Measurements from ENCODE around the gene LYST. TPM values are rescaled to one million over a fixed set of nuclear protein-coding genes. Genes with fewer than 3 reads are reported as not detected.

The LYST gene
- polyA plus RNA-seq, 1 donor from 2014 or later: 23.4 TPM

GRCh38 chr1:235865565-235866204 lies 1.0 kb downstream of the LYST start:
- peak; percentile 2 for TF ChIP-seq REST (IDR thresholded peaks at IDR 0.05; ENCODE audit: borderline replicate concordance)
- no peak for TF ChIP-seq TAF1 (IDR thresholded peaks at IDR 0.05; ENCODE audit: low read depth)
- no peak for TF ChIP-seq POLR2AphosphoS5 (IDR thresholded peaks at IDR 0.05)
- TF ChIP-seq EZH2 (IDR thresholded peaks at IDR 0.05; ENCODE audit: borderline replicate concordance, insufficient read depth, low read length, poor library complexity, severe bottlenecking): no peak
- TF ChIP-seq RAD21 (conservative IDR thresholded peaks at IDR 0.05): peak; percentile 49
- Histone ChIP-seq H3K9ac (ENCODE audit: low read length) (peak overlapping the region; percentile 95), H3F3A (ENCODE audit: insufficient read depth, low read length, poor library complexity, severe bottlenecking) (no peaks in the 10 kb centered on the region), H3K4me2 (ENCODE audit: low read length) (peak overlapping the region; percentile 83), H4K20me1 (ENCODE audit: insufficient read depth) (no peaks in the 10 kb centered on the region), H2AFZ (ENCODE audit: low read depth, low read length) (peak overlapping the region; percentile 65), H3K27ac (ENCODE audit: low read length) (peak overlapping the region; percentile 93), H3K4me3 (ENCODE audit: low read length) (peak overlapping the region; percentile 88), H3K27me3 (ENCODE audit: insufficient read depth, low read depth, low read length) (no peaks in the 10 kb centered on the region), H3K9me2 (ENCODE audit: insufficient read depth, low read length) (no peaks in the 10 kb centered on the region), H3K79me2 (replicated peaks; ENCODE audit: insufficient read depth, low read length) (peaks cover 39% of the 10 kb centered on the region), H3K9me3 (ENCODE audit: low read length) (no peaks in the 10 kb centered on the region), H3K36me3 (ENCODE audit: insufficient read depth, low read length) (no peaks in the 10 kb centered on the region)

GRCh38 chr1:235864931-235865525 lies 1.7 kb downstream of the LYST start:
- Histone ChIP-seq H3K9me3 (ENCODE audit: low read length) (no peaks in the 10 kb centered on the region), H4K20me1 (ENCODE audit: insufficient read depth) (no peaks in the 10 kb centered on the region), H3K27me3 (ENCODE audit: insufficient read depth, low read depth, low read length) (no peaks in the 10 kb centered on the region), H3K79me2 (replicated peaks; ENCODE audit: insufficient read depth, low read length) (peaks cover 39% of the 10 kb centered on the region), H3K36me3 (ENCODE audit: insufficient read depth, low read length) (no peaks in the 10 kb centered on the region), H3F3A (ENCODE audit: insufficient read depth, low read length, poor library complexity, severe bottlenecking) (no peaks in the 10 kb centered on the region), H3K4me2 (ENCODE audit: low read length) (peak overlapping the region; percentile 83), H2AFZ (ENCODE audit: low read depth, low read length) (no peak overlapping the region), H3K27ac (ENCODE audit: low read length) (peak overlapping the region; percentile 93), H3K4me3 (ENCODE audit: low read length) (peak overlapping the region; percentile 88), H3K9ac (ENCODE audit: low read length) (peak overlapping the region; percentile 95), H3K9me2 (ENCODE audit: insufficient read depth, low read length) (no peaks in the 10 kb centered on the region)
- TF ChIP-seq SMC3 (conservative IDR thresholded peaks at IDR 0.05; ENCODE audit: poor library complexity) (no peak), TAF1 (IDR thresholded peaks at IDR 0.05; ENCODE audit: low read depth) (no peak), EP300 (conservative IDR thresholded peaks at IDR 0.05; ENCODE audit: poor library complexity, severe bottlenecking) (no peak)

GRCh38 chr1:235864469-235864868 lies 2.2 kb downstream of the LYST start:
- Histone ChIP-seq H3K9ac (ENCODE audit: low read length) (peak overlapping the region; percentile 95), H3K4me2 (ENCODE audit: low read length) (no peak overlapping the region), H3K9me2 (ENCODE audit: insufficient read depth, low read length) (no peaks in the 10 kb centered on the region), H3K79me2 (replicated peaks; ENCODE audit: insufficient read depth, low read length) (peaks cover 42% of the 10 kb centered on the region), H3K9me3 (ENCODE audit: low read length) (no peaks in the 10 kb centered on the region), H3K27me3 (ENCODE audit: insufficient read depth, low read depth, low read length) (no peaks in the 10 kb centered on the region), H2AFZ (ENCODE audit: low read depth, low read length) (no peak overlapping the region), H3K4me3 (ENCODE audit: low read length) (peak overlapping the region; percentile 88), H3F3A (ENCODE audit: insufficient read depth, low read length, poor library complexity, severe bottlenecking) (no peaks in the 10 kb centered on the region), H4K20me1 (ENCODE audit: insufficient read depth) (no peaks in the 10 kb centered on the region), H3K36me3 (ENCODE audit: insufficient read depth, low read length) (no peaks in the 10 kb centered on the region), H3K27ac (ENCODE audit: low read length) (no peak overlapping the region)
- TF ChIP-seq POLR2AphosphoS5 (IDR thresholded peaks at IDR 0.05) (no peak), REST (IDR thresholded peaks at IDR 0.05; ENCODE audit: borderline replicate concordance) (no peak), TAF1 (IDR thresholded peaks at IDR 0.05; ENCODE audit: low read depth) (no peak), EP300 (conservative IDR thresholded peaks at IDR 0.05; ENCODE audit: poor library complexity, severe bottlenecking) (no peak), SMC3 (conservative IDR thresholded peaks at IDR 0.05; ENCODE audit: poor library complexity) (no peak), CTCF (IDR thresholded peaks at IDR 0.05; ENCODE audit: poor library complexity, severe bottlenecking) (no peak), EZH2 (IDR thresholded peaks at IDR 0.05; ENCODE audit: borderline replicate concordance, insufficient read depth, low read length, poor library complexity, severe bottlenecking) (no peak), RAD21 (conservative IDR thresholded peaks at IDR 0.05) (no peak), MXI1 (conservative IDR thresholded peaks at IDR 0.05; ENCODE audit: poor library complexity, severe bottlenecking) (no peak)

All from neural cell (in vitro differentiated cells).